A549 (cell line): Measurements from ENCODE around the gene ODC1. TPM values are rescaled to one million over a fixed set of nuclear protein-coding genes. Genes with fewer than 3 reads are reported as not detected.

Source experiments
- ATAC-seq, 2 experiments: fragments of 200-7000 bp in 1 of 2; fragments of >200 bp in 1 of 2; cut with Nextera tagmentation in 1 of 2; cut with Tn5 transposase in 1 of 2; 3 replicates each; pipeline versions ENCODE4 v1.8.0 to v1.9.1; 2018 to 2020; ENCODE audit warnings: mild to moderate bottlenecking in 1 of 2, moderate library complexity in 1 of 2
- CTCF ChIA-PET: fragments of 300-600 bp; sonication (Branson Sonifier 250); formaldehyde crosslinking; extraction: SDS; loops from one replicate; lab custom pipeline; 2021; ENCODE audit warnings: antibody characterized with exemption, inconsistent platforms; lab: Yijun Ruan, JAX
- POLR2A ChIA-PET: fragments of 350-600 bp; formaldehyde crosslinking; extraction: SDS; loops from one replicate; lab custom pipeline; 2021; ENCODE audit warnings: antibody characterized with exemption, inconsistent platforms; lab: Yijun Ruan, JAX
- DNase-seq, 2 experiments: peaks; one replicate each; pipeline versions ENCODE4 v3.0.0 to v3.0.0-alpha.2; 2011 to 2016; ENCODE audit warnings: low read depth in 1 of 2, low spot score in 1 of 2
- FAIRE-seq: peaks from 2 replicates; lab custom pipeline; 2011; peaks lifted over from hg19 to GRCh38; lab: Jason Lieb, UNC
- H3K27ac ChIP-seq, 2 experiments: fragments of >200 bp; sonication (Bioruptor Twin); formaldehyde crosslinking; 3 replicates each; pipeline ENCODE4 v1.5.1; 2016 to 2017
- H3K4me1 ChIP-seq: fragments of >200 bp; sonication (Bioruptor Twin); formaldehyde crosslinking; 3 replicates; pipeline ENCODE4 v1.6.1; 2016
- H3K4me2 ChIP-seq: fragments of >200 bp; sonication (Bioruptor Twin); formaldehyde crosslinking; 3 replicates; pipeline ENCODE4 v1.6.1; 2016
- H3K4me3 ChIP-seq: fragments of >200 bp; sonication (Bioruptor Twin); formaldehyde crosslinking; 3 replicates; pipeline ENCODE4 v1.5.1; 2016
- H3K9me3 ChIP-seq: fragments of >200 bp; sonication (Bioruptor Twin); formaldehyde crosslinking; 3 replicates; pipeline ENCODE4 v1.6.1; 2016
- ATOH8 ChIP-seq: fragments of 250-450 bp; sonication (Bioruptor Pico); IDR thresholded peaks from 2 replicates; pipeline ENCODE4 v1.5.0; 2020; ENCODE audit warnings: low read depth, mild to moderate bottlenecking, moderate library complexity
- BCL3 ChIP-seq: fragments of >200 bp; sonication (Bioruptor Twin); formaldehyde crosslinking; IDR thresholded peaks from 3 replicates; pipeline ENCODE4 v1.6.1; 2016
- CHD4 ChIP-seq: fragments of 200-600 bp; sonication (generic); IDR thresholded peaks from 2 replicates; pipeline ENCODE4 v1.6.1; 2016; ENCODE audit warnings: antibody characterized with exemption, mild to moderate bottlenecking, borderline replicate concordance
- E2F6 ChIP-seq: IDR thresholded peaks from 2 replicates; pipeline ENCODE4 v1.6.1; 2012; ENCODE audit warnings: low read depth, borderline replicate concordance
- EHF ChIP-seq: fragments of 250-450 bp; sonication (Bioruptor Pico); IDR thresholded peaks from 2 replicates; pipeline ENCODE4 v1.5.0; 2020; ENCODE audit warnings: mild to moderate bottlenecking
- ELK1 ChIP-seq: fragments of 150-350 bp; IDR thresholded peaks from 2 replicates; pipeline ENCODE4 v1.6.1; 2014; ENCODE audit warnings: low read depth, mild to moderate bottlenecking, low read length
- EP300 ChIP-seq, 2 experiments: fragments of >200 bp; sonication (Bioruptor Twin); formaldehyde crosslinking; IDR thresholded peaks; 2 replicates in 1 of 2; 3 replicates in 1 of 2; pipeline ENCODE4 v1.6.1; 2016 to 2017
- ESRRA ChIP-seq: fragments of 150-350 bp; IDR thresholded peaks from 2 replicates; pipeline ENCODE4 v1.6.1; 2014; ENCODE audit warnings: mild to moderate bottlenecking, low read length, borderline replicate concordance
- FOSL2 ChIP-seq, 2 experiments: fragments of 450-650 bp in 1 of 2; fragments of >200 bp in 1 of 2; sonication (Bioruptor Twin) in 1 of 2; formaldehyde crosslinking; IDR thresholded peaks; 2 replicates each; pipeline versions ENCODE4 v1.5.0 to v1.6.1; 2016 to 2020; ENCODE audit warnings: mild to moderate bottlenecking in 1 of 2, moderate library complexity in 1 of 2
- GATA3 ChIP-seq: IDR thresholded peaks from 2 replicates; pipeline ENCODE4 v1.6.1; 2012; ENCODE audit warnings: borderline replicate concordance
- HMGXB4 ChIP-seq: fragments of 250-450 bp; sonication (Bioruptor Pico); IDR thresholded peaks from 2 replicates; pipeline ENCODE4 v1.5.0; 2021; ENCODE audit warnings: mild to moderate bottlenecking, moderate library complexity, borderline replicate concordance
- HOXA7 ChIP-seq: fragments of 250-450 bp; sonication (Bioruptor Pico); IDR thresholded peaks from 2 replicates; pipeline ENCODE4 v1.5.0; 2020; ENCODE audit warnings: mild to moderate bottlenecking, moderate library complexity
- HOXB13 ChIP-seq: fragments of 250-450 bp; sonication (Bioruptor Pico); IDR thresholded peaks from 2 replicates; pipeline ENCODE4 v1.5.0; 2020; ENCODE audit warnings: low read depth, mild to moderate bottlenecking, moderate library complexity
- KDM1A ChIP-seq: fragments of 200-600 bp; sonication (generic); IDR thresholded peaks from 2 replicates; pipeline ENCODE4 v1.6.1; 2016; ENCODE audit warnings: low read depth, mild to moderate bottlenecking
- MAFK ChIP-seq: fragments of 450-650 bp; IDR thresholded peaks from 2 replicates; pipeline ENCODE4 v1.6.1; 2014; ENCODE audit not compliant: partially characterized antibody
- MAX ChIP-seq: IDR thresholded peaks from 2 replicates; pipeline ENCODE4 v1.6.1; 2012
- RARB ChIP-seq: fragments of 250-450 bp; sonication (Bioruptor Pico); IDR thresholded peaks from 2 replicates; pipeline ENCODE4 v1.8.0; 2021; ENCODE audit warnings: mild to moderate bottlenecking, moderate library complexity
- SREBF2 ChIP-seq: fragments of 450-650 bp; IDR thresholded peaks from 2 replicates; pipeline ENCODE4 v1.6.1; 2014; ENCODE audit warnings: mild to moderate bottlenecking, moderate library complexity
- TP53 ChIP-seq: fragments of 250-450 bp; sonication (Bioruptor Pico); IDR thresholded peaks from 2 replicates; pipeline ENCODE4 v1.5.0; 2021; ENCODE audit warnings: mild to moderate bottlenecking, moderate library complexity
- USF2 ChIP-seq: fragments of 450-650 bp; IDR thresholded peaks from 2 replicates; pipeline ENCODE4 v1.6.1; 2014; ENCODE audit warnings: antibody characterized with exemption
- ZC3H11A ChIP-seq: fragments of 450-650 bp; IDR thresholded peaks from 2 replicates; pipeline ENCODE4 v1.6.1; 2014; ENCODE audit warnings: antibody characterized with exemption, mild to moderate bottlenecking
- ZNF302 ChIP-seq: fragments of 250-450 bp; sonication (Bioruptor Pico); IDR thresholded peaks from 2 replicates; pipeline ENCODE4 v1.9.0; 2021; ENCODE audit warnings: inconsistent platforms, mild to moderate bottlenecking, moderate library complexity
- WGBS: methylation state at CpG from one replicate; pipeline ENCODE4 v1.1.6; 2017; ENCODE audit errors: missing lambda C conversion rate; 5-methylcytosine and 5-hydroxymethylcytosine counted together
- polyA plus RNA-seq, 4 experiments: library from polyadenylated mRNA; depleted of rRNA in 3 of 4; stranded (reverse); fragments of >200 nt; fragmentation: RNase III in 1 of 4; extraction: RNeasy Plus Mini Kit Qiagen cat#74134 plus additional on column Dnase treatment in 1 of 4; gene quantifications; 2 replicates in 3 of 4; 3 replicates in 1 of 4; pipeline ENCODE4 v1.2.3, GENCODE V29; 2011 to 2017

ODC1 gene
- polyA plus RNA-seq, 2 of the 4 experiments (the other 2 are of a cell fraction): 57.8 to 265 TPM

GRCh38 chr2:10402062-10402585, 46.0 kb downstream of the ODC1 start (continued):
- TF ChIP-seq EHF (CRISPR knock-in tag): no peak
- no peak for TF ChIP-seq RARB
- TF ChIP-seq ZC3H11A: no peak
- TF ChIP-seq FOSL2 (IDR thresholded peaks at IDR 0.05): no peak
- peak; percentile 66; the same call in 1 of the 2 replicates for TF ChIP-seq FOSL2 (CRISPR knock-in tag; IDR thresholded peaks at IDR 0.05)

- no peak overlapping the region for H3K4me3 ChIP-seq
Observed at GRCh38 chr2:10400978-10401951, 46.9 kb downstream of the ODC1 start.

GRCh38 chr2:10400568-10400977, 47.6 kb downstream of the ODC1 start:
- Histone ChIP-seq H3K4me2 (no peak overlapping the region), H3K9me3 (no peaks in the 10 kb centered on the region), H3K27ac (peak overlapping the region; percentile 93 to 95; a peak in 5 of 6 replicates), H3K4me3 (no peak overlapping the region), H3K4me1 (peaks cover 62% of the 10 kb centered on the region)
- POLR2A ChIA-PET: no interaction called here
- ATAC-seq (no peak), DNase-seq (no peak), FAIRE-seq (no peak)
- CTCF ChIA-PET: interaction anchor here (1.2 kb wide), 1 partner anchor 9 kb away, joined by 3 read pairs; no protein-coding TSS in a partner anchor
- 96% methylated on average over 11 of the region's 11 CpGs for WGBS
- peak; percentile 21 for TF ChIP-seq MAFK
- no peak for TF ChIP-seq ZNF302 (CRISPR knock-in tag)

More at GRCh38 chr2:10400978-10401951, 46.9 kb downstream of the ODC1 start:
- no peaks in the 10 kb centered on the region for H3K9me3 ChIP-seq
- no peak for ATAC-seq
- 81% methylated on average over 21 of the region's 21 CpGs for WGBS
- H3K27ac ChIP-seq: peak overlapping the region; percentile 93 to 95
- peak overlapping the region; percentile 38 for H3K4me2 ChIP-seq
- POLR2A ChIA-PET: no interaction called here
- TF ChIP-seq TP53 (CRISPR knock-in tag) (no peak), MAX (0 out of 2 replicates have a peak, but pooled peaks have one; percentile 23)
- H3K4me1 ChIP-seq: peaks cover 69% of the 10 kb centered on the region
- no peak for DNase-seq
- no peak for FAIRE-seq
- CTCF ChIA-PET: interaction anchor here (1.1 kb wide), 1 partner anchor 16 kb away, joined by 3 read pairs; no protein-coding TSS in a partner anchor

GRCh38 chr2:10400002-10400401, 48.1 kb downstream of the ODC1 start:
- Histone ChIP-seq H3K4me1 (peaks cover 56% of the 10 kb centered on the region), H3K4me2 (no peak overlapping the region), H3K4me3 (no peak overlapping the region), H3K27ac (peak overlapping the region in 1 of 2 experiments; percentile 95; a peak in 3 of 6 replicates), H3K9me3 (no peaks in the 10 kb centered on the region)
- FAIRE-seq (no peak), DNase-seq (no peak), ATAC-seq (no peak)
- WGBS: 89% methylated on average over 14 of the region's 14 CpGs
- ChIA-PET POLR2A (no interaction called here), CTCF (interaction anchor here (1.2 kb wide), 1 partner anchor 9 kb away, joined by 3 read pairs; no protein-coding TSS in a partner anchor)
- TF ChIP-seq ELK1 (no peak), KDM1A (no peak), EP300 (IDR thresholded peaks at IDR 0.05) (no peak), ATOH8 (CRISPR knock-in tag) (no peak), HOXA7 (no peak), SREBF2 (no peak), CHD4 (no peak), HMGXB4 (CRISPR knock-in tag) (no peak), USF2 (no peak), ESRRA (no peak), GATA3 (no peak), HOXB13 (no peak), E2F6 (no peak), BCL3 (no peak)
